DMS53 (cell line): ENCODE results near the gene NKAIN4.

Experiments
- DNase-seq: peaks from one replicate; lab custom pipeline; 2025; lab: John Stamatoyannopoulos, UW

NKAIN4 gene

DNA sequence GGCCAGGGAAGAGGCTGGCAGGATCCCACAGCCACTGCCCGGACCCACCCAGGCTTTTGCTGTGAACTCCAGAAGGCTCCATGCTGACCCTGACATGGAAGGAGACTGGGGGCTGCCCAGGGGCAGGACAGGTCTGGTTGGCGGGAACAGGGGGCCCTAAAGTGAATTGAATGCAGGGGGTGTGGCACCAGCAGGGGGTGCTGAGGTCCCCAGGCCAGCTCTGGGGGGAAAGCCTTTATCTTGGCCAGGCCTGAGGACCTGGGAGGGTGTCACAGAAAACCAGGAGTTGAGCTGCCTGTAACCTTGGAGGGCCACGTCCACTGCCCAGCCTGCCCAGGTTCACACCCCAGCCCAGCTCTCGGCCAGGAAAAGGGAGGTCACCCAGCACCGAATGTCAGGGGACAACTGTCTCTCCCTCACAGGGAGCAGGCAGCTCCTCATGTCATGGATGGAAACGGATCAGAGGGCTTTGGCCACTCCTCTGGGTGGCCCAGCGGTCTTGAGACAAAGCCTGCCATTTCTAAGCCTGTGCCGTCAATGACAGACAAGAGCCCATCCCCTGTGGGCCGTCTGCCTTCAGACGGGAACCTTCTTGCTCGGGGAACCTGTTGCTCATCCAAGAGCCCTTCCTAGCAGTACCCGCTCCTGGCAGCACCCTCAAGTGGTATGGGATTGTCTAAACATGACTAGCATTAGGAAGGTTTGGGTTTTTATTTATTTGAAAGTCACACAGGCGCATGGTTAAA, 35.4 kb downstream of the NKAIN4 start:
- DNase-seq: no peak

DNA sequence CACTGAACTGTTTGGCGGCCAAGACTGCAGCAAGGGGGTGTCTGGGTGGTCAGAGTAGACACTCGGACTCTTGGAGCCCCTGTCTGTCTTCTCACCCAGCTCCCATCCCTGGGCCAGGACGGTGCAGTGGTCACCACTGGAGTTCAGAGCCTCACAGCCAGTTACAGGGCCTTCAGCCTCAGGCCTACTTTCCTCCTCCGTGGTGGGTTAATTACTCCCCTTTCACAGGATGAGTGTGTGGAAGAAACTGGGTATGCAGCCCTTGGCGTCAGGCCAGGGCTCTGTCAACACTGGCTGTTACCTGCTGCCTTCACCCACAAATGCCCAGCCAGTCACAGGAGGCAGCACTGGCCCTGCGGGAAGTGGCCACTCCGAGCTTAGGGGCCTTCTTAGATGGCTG, 36.6 kb downstream of the NKAIN4 start:
- DNase-seq: no peak

DNA sequence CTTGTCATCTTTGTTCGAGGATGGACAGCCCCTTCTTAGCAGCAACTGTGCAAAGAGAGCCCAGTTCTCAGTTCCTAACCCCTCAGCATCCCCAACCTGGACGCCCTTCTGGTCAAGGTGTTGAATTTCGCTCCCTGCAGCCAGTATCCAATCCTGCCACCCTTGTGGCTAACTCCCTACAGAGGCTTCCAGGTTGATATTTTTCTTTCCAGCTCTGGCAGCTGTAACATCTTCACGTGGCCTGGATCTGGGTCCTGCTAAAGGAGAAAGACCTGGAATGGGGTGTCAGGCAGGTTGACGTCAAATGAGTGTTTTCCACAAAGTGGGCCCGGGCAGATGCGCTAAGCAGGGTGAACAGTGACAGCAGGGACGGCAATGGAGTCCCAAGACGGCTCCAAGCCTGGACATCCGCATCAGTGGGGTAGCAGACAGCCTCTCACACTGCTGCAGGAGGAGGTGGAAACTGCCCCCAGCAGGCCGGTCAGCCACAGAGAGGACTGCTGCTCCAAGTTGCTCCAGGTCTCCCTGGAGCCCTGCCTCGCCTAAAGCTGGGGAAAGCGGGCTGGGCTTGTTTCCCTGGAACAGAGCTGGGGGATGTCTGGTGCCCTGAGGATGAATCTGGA, 37.3 kb downstream of the NKAIN4 start:
- no peak for DNase-seq

DNA sequence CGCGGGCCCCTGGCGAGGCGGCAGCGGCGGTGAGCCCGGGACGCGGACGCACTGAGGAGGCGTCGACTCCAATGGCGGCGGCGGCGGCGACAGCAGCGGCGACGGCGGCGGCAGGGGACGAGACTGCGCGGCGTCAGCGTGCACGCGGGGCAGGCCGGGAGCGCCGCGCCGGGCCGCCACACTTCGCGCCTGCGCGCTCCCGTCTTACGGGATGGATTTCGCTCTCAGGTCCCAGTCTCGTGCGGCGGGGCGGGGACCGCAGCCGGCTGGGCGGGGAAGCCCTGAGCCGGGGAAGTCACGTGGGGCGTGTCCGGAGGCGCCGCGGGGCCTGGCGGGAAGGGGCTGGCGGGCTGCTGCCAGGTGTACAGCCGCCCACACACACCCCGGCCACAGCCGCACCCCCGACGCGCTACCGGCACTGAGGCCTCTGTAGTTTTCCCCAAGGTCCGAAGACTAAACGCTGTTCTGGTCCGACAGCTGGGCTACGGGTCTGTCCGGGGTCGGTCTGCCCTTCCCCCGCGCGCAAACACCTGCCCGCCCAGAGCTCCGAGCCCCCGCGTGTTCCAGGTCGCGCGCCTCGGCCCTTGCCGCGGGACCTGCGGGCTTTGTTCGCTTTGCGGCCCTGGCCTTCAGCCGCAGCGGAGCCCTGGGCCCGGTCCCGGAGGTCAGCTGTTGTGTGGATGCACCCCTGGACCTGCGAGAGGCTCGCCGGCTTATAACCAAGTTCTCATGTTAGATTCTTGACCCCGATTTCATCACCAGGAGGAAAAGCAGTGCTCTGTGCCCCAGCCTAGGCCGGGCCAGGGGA, 38.0 kb downstream of the NKAIN4 start, which contains the start of gene YTHDF1:
Gene YTHDF1, minus strand, starts transcription at position 91 of the 808 bp plus-strand sequence. CDS start 239 bp downstream, outside the sequence.
- peak; percentile 98 for DNase-seq

DNA sequence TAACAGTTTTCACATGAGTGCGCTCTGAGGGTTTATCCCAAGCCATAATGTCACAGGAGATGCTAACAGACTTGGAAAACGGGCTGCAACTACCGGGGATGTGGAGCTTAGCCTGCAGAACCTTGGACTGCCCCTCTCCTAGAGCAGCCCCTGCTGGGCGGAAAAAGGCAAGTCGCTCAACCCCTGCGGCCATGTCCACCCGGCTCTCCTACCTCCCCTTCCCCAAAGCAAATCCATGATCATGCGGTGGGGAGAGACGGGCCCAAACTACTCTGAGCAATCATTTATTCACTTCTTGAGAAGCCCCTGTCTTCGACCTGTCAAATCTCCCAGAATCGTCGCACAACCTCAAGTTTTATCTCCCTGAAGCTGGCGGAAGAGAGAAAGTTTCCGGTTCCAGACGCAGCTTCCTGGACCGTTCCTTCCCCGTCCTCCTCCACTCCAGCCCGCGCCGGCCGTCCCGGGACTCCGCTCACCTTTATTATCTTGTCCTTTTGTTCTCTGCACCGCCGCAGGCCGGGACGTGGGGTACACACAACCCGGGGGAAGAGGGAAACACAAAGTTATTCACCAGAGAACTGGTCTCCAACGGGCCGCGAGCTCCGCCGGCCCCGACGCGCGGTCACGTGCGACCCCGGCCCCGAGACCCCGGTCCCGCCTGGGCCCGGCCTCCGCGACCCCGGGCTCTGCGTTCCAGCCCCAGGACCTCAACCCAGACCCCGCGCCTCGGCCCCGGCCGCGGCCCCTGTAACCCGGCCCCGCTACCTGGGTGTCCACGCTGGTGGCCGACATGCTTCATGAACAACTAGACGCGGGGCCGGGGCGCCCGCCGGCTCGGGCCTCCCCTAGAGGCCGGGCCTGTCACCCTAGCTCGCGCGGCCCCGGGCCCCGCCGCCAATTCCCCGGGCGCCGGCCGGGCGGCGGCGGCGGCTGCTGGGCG, 38.9 kb downstream of the NKAIN4 start:
- DNase-seq: peak; percentile 72

DNA sequence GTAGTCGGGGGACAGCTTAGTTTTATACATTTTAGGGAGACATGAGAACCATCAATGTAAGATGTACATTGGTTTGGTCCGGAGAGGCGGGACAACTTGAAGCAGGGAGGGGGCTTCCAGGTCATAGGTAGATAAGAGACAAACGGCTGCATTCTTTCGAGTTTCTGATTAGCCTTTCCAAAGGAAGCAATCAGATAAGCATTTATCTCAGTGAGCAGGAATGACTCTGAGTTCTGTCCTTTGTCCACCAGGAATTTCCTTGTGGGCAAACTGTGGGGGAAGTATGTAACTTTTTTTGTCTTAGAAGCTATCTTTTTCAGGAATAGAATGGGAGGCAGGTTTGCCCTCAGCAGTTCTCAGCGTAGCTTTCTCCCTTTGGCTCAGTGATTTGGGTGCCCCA, 39.7 kb downstream of the NKAIN4 start:
- DNase-seq: no peak

DNA sequence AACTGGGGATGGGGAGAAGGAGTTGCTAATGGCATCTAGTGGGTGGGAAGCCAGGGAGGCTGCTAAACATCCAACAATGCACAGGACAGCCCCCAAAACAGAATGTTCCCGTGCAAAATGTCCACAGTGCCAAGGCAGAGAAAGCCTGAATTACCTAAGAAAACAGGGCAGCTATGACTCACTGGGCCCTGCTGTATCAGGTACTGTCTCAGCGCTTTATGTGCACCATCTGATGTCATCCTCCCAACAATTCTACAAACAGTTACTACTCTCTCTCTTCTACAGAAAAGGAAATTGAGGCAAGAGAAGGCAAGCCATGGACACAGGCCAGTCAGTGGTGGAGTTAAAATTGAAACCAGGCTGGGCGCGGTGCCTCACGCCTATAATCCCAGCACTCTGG, 41.5 kb downstream of the NKAIN4 start:
- DNase-seq: no peak

DNA sequence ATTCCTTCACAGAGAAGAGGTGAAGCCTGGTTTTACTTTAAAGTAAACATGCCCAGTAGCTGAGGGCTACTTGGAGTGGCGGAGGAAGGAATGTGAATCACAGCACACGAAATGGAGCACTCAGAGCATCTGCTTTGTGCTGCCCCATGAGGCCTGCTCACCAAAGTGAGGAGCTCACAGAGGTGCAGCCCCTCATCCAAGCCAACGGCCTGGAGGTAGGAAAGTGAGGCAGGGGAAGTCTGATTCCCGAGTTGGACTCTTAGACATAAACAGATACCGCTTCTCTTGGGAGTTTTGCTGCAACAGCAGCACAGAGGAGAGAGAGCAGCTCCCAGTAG, 41.9 kb downstream of the NKAIN4 start:
- no peak for DNase-seq

DNA sequence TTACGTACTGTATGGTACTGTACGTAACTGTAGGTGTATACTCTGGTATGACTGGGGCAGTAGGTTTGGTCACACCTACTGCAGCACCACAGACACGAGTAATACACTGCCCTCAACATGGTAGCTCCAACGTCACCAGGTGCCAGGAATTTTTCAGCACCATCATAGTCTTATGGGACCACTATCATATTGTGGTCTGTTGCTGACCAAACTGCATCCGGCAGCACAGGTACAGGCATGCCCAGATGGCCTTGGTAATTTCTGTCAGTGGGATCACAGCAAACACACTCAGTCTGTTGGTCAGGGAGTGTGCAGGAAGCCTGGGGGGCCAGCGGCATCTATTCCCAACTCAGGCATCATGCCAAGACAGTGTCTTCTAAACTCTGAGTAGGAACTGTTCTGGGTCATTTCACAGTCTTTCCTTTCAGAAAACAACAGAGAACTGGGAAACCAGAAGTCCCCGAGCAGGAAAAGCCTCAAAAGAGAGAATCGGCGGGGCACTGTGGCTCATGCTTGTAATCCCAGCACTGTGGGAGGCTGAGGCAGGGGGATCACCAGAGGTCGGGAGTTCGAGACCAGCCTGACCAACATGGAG, 44.2 kb downstream of the NKAIN4 start:
- no peak for DNase-seq

DNA sequence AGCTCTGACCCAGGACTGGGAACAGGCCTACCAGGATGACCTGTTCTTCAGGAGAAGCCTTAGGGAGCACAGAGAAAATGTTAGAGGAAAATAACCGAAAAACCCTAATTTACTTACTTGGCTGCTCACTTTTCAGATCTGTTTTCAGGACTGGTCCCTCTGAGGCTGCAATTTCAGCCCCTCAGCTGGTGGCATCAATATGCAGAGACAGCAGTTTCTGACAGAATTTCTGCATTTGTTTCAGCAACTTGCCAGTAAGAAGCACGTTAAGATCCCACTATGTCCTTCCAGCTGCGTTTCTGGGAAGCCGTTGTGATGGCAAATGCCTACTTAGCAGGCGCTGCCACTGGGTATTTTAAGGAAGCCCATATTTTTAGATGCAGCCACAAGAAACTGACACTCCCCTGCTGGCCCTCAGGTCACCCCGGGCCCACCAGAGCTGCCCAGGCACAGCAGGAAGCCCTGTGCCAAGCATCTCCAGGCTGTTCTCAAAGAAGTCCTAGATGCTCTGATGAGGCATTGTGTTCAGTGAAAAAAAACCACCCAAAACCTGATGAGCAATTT, 45.8 kb downstream of the NKAIN4 start:
- no peak for DNase-seq

DNA sequence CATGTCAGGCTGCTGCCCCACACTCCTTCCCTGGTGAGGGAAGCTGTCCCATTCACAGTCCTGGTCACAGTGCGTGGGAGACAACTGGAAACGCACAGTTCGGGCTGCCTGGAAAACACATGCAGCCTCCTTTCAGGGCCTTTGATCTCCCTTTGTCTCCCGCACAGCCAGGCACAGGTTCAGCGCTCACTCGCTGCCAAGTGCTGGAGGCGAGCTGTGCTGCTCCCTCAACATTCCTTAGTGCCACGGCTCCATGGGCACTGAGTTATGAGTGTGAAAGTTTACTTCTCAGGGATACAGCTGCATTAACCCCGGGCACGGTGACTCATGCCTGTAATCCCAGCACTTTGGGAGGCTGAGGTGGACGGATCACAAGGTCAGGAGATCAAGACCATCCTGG, 47.4 kb downstream of the NKAIN4 start:
- no peak for DNase-seq

DNA sequence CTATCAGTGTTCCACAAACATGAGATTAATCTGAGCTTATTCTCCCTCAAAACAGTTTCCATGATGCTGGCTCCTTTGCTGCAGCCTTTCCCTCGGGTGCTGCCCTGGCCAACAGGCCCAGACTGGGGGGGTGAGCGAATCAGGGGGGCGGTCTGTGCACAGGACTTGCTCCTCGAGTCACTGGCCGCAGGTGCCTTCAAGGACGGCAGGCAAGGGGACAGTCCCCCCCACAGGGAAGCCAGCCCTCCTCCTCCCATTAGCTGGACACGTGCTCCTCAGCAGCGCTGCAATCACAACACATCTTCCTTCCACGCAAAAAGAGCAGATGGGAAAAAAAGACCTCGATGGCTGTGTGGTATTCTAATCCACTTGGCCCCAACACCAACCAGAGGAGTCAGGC, 48.4 kb downstream of the NKAIN4 start:
- no peak for DNase-seq

DNA sequence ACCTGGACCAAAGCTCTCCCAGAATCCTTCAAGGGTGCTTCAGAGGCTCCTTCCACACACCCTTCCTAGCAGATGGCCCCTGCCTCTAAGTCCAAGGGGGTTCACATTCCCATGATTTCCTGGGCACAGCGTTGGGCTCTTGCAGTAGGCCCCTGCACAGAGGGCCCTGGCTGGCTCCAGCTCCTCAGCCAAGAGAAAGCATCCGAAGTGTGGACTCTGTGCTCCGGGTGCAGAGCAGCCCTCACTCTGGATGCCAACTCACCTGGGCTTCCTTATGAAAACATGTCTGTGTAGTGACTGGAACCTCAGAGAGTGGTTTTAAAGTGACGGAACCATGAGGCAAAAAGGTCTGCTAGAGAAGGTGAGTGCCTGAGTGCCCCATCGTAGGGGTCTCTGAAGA, 49.9 kb downstream of the NKAIN4 start:
- no peak for DNase-seq

DNA sequence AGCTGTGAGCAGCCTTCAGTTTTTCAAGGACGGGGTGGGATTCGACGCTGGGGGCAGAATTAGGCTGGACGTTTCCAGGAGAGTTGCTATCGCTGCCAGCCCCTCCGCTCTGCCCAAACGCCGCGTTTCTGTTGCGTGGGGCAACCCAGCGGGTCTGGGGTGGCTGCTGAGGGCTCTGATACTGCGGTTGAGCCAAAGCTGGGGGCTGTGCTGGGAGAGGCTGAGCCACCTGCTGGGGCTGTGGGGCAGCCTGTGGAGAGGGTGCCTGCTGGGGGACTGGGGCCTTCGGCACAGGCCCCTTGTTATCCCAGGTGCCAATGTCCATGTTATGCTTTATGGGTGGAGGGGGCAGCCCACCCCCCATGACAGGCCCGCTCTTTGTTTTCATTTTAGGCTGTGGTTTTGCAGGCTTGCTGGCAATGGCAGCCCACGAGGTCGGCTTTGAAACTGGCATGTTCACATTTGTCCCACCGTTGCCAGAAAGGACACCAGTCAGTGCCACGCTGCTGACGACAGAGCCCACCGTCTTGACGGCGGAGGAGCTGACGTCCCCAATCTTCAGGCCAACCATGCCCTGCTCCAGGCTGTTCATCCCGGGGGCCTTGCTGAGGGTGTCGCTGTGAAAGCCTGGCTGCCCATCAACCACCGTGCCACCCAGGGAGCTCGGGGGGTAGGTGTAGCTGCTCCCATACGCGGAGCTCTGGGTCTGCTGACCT, 51.3 kb downstream of the NKAIN4 start:
- no peak for DNase-seq

DNA sequence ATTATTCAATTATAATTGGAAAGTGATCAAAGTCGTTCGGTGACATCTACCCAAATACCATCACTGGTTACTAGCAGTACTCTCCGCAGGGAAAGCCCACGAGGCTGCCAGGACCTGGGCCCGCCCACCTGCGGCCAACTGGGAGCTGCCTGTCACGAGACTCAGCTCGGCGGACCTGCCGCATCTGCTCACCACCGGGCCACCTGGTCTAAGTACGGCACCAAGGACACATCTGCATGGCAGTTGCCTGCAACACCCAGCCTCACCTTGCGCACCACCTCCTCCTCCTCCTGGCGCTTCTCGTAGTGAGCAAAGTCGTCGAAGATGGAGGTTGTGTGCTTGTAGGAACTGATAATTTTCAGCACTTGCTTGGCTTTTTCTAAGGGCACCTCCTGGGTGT, 52.2 kb downstream of the NKAIN4 start:
- DNase-seq: no peak

DNA sequence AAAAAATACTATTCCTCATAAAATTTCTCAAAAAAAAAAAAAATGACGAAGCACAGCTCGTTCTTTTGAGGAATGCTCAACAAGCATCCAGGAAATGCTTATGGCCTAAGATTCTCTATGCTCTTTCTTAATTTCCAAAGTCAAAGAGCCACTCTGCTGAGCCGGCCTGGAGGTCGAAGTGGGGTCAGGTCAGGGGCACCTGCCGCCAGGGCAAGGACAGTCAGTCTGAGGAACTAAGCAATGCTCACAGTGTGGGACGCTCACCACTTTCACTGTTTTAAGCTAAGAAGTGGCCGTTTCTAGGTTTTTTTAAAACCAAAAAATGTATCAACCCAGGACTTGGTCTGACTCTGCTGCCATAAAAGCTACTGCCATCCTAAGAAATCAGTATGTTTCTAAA, 55.7 kb downstream of the NKAIN4 start:
- DNase-seq: no peak

DNA sequence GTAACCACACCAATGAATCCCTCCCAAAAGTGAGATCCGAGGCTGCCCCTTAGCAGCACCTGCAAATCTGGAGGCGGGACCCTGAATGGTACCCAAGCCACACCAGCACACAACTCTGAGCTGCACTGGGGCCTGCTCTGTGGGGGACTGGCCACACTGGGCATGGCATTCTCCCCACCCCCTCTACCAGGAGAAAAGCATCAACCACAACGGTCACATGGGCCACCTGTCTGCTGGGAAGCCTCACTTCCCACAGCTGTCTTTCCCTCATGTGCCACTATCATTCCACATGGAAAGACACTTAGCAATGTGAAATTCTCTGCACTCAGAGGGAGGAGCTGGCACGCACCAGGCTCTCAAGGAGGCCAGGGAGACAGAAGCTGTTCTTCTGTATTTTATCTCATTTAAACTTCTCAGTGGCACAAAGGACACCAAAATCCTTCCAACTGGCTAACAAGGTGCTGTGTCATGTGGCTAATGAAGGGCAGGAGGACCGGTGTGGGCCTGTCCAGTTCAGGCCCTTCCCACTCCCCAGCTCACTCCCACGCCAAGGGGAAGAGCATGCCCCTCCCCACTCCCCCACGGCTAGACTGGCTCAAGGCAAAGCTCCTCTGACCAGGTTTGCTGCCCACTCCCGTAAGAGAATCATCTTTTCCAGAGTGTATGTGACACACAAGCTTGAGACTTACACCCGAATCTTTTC, 57.3 kb downstream of the NKAIN4 start:
- no peak for DNase-seq

DNA sequence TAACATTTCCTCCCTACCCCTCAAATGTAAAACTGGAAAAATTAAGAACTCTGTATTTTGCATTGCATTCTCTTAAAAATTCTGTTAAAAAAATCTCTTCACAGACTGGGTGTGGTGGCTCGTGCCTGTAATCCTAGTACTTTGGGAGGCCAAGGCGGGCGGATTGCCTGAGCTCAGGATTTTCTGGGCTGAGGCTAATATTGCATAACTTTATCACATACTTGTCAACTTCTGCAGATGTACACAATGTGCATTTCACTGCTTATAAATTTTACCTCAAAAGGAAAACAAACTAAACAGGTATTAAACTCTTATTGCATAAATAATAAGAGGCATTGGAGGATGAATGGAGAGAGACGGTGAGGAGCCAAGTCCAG, 59.5 kb downstream of the NKAIN4 start:
- no peak for DNase-seq

DNA sequence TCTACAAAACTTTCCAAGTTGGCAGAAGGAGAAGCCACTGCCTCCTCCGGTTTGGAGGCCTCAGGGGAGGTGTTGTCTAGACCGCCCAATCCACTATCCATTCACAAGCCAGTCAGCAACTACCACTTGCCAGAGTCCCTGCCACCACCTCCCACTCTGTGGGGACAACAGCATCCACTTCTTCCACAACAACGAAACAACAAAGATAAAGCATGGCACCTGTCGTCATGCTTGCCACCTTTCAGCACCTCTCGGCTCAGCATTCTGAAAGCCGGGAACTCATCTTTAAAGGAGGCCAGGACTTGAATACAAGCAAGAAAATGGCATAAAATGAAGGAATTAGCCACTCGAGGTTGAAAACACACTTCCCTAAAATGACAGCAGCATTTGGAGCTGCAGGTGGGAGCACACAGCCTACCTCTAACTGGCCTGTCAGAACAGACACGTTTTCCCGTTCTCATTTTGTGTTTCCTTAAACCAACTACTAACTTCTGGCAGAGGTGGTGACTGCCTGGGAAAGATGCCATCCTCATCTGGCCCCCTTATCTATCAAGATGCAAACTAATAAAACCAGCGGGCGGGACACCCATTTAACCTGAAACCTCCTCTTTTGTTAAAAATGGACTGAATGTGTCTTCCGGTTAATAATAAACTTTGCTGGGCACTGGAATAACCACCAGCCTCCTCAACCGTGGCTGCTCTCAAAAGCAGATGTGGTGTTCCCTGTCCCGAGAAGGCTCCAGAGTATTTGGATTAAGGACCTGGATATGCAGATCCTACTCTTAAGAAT, 60.1 kb downstream of the NKAIN4 start:
- no peak for DNase-seq
